ENCODE measurements around the gene KCNA2.
A peak's percentile ranks its signal among the peaks of the same experiment; 100 is the strongest.

KCNA2 gene

DNA sequence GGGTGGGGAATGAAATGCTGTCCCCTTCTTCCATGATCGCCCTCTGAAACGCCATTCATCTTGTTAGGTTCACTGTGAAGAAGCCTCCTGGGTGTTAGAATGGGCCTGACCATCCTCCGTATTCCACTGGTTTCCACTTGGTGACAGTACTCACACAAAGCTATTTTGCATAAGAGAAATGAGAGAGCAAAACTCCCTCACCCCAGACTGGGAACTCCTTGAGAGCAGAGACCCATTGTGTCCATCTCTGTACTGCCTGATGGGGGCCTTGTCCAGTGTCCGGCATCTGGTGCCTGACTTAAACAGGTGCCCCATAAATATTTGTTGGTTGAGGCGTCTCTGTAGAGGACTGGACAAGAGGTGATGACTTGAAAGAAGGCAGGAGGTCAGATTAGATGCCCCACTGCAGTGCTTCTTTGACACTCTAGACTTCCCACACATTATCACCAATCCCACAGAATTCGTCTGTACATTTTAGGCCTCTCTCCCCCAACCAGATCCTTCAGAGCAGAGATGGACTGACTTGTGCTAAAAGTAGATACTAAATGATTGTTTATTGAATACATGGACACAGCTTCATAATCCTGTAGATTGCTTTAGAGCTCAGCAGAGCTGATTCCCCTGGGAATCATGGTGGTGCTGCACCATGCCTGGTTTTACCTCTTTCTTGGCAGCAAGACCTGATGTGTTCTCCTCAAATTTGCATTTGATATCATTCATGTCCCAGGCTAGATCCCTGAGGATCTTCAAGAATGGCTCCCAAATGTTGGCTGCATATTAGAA lies 22.4 kb upstream of the KCNA2 start:
- no peak for DNase-seq

DNA sequence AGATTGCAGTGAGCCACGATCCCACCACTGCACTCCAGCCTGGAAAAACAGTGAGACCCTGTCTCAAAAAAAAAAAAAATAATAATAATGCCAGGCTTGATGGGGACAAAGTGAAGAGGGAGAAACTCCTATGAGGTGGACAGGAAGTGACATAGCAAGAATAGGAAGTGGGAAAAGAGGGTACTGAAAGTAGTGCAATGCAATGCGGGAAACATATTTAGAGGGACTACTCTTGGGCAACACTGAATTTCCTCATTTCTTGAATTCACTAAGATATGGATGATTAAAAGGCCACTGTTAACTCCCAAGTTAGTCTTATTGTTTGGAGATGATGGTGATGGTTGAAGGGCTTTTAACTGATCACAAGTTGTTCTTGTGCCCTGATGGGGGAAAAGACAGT lies 21.6 kb upstream of the KCNA2 start:
- DNase-seq: no peak

DNA sequence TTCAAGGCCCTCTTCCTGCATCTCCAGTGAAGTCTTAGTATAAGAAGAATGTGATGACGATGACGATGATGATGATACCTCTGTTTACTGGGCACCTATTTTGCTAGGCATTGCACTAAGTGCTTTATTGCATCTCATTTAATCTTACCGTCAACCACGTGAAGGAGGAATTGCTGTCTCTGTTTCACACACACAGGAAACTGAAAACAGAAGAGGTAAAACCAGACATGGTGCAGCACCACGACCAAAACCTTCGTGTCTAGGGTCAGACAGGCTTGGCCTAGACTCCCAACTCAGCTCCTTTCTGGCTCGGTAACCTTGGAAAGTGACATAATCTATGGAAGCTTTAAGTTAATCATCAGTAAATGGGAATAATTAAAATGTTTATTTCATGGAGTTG lies 20.7 kb upstream of the KCNA2 start:
- DNase-seq: no peak

DNA sequence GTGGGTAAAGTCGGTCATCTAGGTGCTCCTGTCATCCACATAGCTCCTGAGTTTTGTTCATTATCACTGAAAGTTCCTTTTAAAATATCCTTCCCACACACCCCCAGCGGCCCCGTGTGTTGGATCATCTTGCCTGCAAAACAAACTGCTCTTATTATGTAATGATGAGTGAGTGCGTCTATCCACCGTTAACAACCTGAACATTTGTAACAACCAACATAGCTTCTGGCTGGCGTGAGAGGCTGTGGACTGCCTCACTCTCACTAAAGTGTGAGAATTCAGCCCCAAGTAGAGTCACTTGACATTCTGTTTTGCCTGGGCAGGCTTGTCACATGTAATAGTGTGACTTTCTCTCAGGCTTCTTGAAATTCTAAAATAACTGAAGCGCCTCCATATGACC lies 14.5 kb upstream of the KCNA2 start:
- no peak for DNase-seq

DNA sequence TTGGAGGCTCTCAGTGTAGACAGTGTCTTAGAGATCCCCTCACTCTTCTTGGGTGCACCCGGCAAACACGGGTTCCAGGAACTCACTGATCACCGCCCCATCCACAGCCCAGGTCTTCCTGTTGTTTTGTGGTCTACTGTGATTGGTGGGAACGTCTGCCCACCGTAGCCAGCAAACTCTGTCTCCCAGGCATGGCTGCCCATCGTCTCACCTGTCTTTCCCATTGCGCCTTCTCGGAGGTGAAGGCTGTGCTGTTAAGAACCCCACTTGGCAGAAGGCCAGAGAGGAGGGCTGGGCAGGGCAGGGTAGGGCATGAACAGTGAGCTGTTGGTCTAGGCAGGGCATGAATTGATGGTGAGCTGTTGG lies 14.1 kb upstream of the KCNA2 start:
- DNase-seq: no peak

DNA sequence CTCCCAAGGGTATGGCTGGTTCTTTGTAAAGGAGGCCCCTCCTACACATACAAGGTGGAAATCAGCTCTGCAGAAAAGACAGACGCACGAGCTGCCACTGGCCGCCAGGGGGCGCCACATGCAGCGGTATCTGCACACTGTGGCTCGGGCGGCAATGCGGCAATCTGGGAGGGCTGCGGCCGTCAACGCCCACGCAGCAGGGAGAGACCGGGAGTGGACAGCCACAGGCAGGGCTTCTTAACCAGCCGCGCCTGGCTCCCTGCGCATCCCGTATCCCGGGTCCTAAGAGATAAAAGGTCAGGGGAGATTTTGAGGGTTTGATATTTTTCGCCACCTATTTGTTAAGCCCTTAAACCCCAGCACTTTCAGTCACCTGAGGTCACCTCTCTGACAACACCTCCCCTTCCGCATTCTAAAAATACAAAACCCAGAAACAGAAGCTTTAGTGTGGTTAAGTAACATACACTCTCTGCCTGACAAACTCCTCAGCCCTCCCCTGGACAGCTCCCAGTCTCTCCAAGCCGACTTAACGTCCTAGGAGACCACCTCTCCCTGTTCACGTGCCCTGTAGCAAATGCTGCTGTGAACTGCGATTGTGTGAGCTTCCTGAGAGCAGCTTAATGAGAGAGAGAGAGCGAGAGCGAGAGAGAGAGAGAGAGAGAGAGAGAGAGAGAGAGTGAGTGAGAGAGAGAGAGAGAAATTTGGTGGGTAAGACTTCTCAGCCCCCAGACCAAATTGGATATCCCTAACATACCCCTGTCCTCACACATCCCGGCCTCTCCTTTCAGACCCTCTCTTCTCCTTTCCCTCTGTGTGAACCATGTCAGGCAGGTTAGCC lies 13.5 kb upstream of the KCNA2 start:
- DNase-seq: peak; percentile 77

DNA sequence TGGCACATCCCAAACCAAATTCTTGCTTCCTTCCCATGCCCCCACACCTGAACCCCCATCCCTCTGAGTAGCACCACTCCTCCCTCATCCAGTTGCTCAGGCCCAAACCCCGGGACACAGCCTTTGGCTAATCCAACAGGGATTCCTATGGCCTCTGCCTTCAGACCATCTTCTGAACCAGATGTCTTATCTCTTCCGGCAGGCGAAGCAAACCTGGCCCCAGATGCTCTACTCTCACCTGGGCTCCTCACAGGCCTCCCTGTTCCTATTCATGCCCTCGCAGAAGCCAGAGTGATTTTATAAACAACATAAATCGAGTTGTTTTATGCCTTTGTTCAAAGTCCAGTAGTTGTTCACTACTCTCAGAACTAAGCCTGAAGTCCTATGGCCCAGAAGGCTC lies 12.5 kb upstream of the KCNA2 start:
- DNase-seq: peak; percentile 6

DNA sequence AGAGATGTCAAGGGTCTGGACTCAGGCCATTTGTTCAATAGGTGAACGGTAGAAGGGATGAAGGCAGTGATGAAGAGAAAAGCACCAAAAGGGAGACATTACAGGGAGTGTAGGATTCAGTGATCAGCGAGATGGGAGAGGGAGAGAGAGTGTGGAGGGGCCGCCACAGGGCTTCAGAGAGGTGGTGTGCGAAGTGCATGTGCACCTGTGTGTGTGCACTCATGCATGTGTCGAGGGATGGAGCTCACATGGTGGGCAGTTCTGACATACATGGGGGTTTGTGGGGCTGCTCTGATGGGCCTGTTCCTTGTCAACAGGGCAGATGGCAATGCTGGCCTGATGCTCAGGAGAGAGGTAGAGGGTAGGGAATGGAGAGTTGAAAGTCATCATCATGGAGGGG lies 11.4 kb upstream of the KCNA2 start:
- DNase-seq: peak; percentile 22

DNA sequence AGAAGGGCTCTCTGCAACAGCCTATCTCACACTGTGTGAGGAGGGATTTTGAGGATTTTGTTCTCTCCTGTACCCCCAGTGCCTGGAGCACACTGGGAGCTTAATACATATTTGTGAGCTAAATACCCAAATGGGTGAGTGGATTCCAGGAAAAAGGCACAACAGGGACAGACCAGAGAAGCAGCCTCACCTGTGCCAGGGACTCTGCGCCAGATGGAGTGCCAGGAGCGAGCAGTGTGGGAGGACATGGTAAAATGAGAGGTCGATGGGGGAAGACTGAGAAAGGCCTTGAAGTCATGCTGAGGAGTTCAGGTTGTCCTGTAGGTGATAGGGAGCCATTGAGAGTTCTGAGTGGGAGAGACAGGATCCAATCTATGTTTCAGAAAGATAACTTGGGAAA lies 11.0 kb upstream of the KCNA2 start:
- DNase-seq: no peak

DNA sequence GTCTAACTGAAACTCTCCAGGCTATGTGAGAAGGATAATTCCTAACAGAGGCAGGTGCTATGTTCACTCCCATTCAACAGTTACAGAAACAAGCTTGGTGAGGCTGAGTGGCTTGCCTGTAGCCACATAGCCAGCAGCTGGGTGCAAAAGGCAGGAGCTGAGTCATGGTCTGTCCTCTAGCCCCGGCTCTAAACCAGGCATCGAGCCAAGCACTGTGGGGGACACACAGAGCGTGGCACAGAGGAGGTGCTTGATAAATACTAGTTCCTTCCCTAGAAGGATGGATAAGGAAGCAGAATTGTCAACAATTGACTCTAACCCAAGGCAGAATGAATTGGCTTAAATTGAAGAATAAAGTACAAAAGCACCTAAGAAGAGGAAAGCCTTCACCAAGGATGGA lies 10.4 kb upstream of the KCNA2 start:
- peak; percentile 22 for DNase-seq

DNA sequence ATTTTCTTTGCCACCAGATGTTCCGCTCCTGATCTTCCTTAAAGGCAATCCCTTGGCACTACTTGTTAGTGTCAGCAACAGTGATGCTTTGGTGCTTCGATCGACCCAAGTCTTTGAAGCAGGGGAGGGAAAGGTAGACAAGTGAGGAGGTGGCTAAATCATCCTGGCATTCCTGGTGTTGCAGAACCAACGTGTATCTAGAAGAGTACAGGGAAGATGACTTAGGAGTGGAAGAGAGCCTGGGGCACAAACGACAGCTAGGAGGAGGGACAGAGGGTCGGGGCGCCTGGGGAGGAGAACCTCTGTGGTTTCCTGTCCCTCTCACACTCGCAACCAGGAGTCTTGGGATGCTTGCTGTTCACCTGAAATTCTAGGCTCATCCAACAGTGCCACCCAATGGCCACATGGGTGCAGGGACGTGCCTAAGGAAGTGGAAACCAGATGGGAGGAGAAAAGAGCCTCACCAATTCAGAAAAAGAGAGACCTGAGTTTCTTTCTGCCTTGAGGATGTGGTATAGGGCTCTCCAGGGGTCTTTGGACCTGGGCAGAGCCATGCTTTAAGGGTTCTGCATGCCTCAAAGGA lies 9.5 kb upstream of the KCNA2 start:
- DNase-seq: peak; percentile 72

DNA sequence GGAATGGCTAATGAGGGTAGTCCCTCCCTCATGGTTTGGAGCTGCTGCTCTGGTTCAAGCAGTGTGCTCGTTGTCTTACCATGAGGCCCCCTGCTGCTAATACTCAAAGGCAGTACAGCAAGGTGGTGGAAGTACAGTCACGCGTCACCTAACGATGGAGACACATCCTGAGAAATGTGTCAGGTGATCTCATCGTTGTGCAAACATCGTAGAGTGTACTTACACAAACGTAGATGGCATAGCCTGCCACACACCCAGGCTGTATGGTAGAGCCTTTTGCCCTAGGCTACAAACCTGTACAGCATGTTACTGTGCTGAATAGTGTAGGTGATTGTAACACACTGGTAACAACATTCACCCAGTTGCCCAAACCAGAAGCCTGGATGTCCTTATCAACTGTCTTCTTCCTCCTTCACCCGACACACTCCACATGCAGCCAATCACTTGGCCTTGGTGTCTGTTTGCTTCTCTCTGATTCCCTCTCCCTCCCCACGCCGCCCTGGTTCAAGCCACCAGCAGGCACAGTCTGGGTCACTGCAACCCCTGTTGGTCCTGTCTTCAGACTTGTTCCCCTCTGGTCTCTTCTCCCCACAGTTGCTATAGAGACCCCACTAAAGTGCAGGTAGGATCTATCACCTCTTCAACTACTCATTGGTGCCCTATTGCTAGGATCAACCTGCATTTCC lies 6.0 kb upstream of the KCNA2 start:
- DNase-seq: no peak

DNA sequence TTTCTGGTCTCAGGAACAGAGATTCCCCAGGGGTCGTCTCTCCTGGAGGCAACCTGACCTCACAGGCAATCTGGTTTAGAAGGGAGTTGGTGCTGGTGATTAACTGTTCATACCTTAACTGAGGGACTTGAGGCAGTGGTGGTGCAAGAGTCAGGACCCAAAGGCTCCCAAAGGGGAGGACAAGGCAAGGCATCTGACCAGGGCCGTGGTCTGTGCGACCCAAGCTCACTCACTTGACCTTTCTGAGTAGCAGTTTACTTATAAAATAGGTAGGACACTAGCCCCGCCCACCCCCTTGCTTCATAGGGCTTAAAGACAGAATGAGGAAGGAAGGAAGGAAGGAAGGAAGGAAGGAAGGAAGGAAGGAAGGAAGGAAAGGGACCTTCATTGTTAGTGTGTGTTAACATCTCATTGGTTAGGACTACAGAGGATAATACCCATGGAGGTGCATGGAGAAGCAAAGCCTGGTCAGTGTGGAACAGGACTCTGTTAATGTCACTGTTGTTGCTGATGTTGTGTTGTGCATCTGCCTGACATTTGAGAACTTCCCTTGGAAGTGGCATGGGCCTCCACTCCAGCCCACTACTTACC lies 4.6 kb upstream of the KCNA2 start:
- no peak for DNase-seq

DNA sequence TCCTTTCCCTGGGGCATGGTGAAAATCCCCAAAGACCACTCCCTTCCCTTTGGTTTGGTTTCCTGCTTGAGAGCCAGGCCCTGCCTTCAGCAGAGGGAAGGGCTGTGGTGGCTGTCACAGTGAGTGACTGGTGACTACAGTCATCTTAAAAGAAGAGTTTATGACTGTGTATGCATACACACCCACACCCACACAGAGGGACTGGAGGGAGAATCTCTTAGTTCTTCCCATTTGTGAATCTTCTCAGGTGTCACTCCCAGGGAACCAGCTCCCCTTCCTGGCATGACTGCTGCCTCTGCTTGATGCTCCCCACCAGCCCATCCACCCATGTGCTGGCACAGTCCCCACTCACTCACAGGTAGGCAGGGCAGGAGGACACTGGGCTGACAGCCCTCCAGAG lies 3.9 kb upstream of the KCNA2 start:
- no peak for DNase-seq

DNA sequence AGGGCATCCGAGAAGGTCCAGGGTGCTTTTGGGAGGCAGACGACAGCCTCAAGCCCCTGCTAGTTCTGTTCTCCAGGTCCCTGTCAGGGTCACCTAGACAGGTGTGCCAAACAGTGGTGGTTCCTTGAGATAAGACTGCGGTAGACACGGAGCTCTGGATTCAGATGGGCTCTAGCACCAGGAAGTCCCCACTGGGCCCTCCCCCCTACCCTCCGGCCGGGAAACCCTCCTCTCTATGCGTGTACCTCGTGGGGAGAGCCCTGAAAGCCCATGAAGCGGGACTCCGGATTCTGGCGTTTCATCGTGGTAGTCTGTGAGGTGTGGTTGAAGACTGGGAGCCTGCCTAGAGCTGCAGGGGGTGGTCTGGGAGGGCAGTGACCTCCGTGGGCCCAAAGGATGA lies 2.1 kb upstream of the KCNA2 start:
- no peak for DNase-seq

DNA sequence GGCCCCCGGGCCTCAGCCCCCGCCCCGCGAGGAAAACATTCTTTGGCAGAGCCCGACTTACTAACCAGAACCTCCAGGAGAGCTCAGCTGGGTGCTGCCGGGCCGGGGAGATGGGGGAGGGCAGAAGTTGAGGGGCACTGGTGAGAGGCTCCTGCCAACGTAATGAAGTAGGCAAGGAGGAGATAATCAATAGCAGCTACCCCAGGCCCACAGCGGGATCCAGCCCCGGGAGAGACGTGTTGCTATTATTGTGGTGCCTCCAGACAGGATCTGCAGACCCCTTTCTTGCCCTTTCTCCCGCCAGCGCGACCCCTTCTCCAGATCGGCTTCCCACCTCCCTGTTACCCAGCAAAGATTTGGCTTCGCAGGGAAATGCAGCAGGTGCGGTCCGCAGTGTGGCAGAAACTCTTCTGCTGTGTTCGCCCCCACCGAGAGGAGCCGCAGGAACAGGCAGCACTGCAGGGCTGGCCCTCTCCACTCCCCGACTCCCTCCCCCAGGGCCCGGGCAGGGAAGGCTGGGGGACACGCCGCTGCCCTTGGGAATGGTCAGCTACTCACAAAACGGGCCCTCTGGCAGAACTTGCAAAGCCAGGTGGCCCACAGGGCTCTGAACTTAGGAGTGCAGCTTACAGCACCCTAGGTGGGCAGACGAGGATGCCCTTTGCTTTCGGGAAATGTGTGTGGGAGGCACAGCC lies 1.5 kb upstream of the KCNA2 start:
- no peak for DNase-seq

DNA sequence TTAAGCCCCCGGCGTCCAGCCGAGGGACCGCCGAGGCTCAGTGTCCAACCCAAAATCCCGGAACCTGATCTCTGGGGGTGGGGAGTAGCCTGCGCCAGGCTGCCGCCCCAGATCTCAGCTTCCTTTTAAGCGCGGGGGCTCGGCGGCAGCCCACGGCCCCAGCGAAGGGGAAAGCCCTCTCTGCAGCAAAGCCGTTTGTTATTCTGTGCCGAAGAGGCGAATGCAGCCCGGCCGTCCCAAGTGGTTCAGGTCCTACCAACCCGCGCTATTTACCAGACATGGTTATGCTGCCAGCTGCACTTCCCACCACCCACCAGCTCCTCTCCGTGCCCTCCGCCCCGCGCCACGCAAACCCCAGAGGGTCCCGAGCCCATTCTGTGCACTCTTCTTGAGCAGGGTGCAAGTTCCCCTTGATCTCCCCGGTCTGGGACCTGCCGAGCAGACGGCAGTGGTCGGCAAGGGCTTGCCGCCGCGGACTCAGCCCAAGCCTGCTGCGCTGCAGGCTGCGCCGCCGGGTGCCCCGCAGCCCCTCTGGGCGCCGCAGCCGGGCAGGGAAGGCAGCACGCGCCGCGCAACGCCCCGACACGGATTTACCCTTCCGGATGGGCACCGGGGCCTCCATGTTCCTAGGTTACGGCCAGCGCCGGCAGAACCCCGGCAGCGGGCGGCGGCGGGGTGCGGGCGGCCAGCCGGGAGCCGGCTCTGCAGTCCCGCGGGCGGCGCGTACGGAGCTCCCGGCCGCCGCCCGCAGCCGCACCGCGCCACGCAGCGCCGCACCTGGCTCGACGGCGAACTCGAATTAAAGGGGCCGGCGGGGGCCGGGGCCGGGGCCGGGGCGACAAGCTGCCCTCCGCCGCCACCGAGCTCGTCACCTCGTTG lies 738 bp upstream of the KCNA2 start:
- no peak for DNase-seq

DNA sequence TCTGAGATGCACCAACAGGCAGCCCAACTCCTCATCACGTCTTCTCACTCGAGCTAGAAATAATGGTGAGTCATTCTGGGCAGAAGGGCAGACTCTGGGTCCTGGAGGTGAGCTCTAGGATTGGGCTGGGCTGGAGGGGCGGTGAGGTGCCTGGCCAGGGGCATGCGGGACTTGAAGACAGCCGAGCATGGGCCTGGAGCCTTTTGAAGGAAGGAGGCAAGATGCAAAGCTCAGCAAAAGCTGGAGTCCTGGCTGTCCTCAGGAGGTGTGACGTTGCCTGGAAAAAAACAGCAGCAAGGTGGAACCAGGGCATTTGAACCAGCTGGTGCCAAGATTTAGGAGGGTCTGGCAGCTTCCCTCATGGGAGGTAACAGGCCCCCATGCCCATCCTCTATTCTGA lies 712 bp downstream of the KCNA2 start:
- DNase-seq: no peak

DNA sequence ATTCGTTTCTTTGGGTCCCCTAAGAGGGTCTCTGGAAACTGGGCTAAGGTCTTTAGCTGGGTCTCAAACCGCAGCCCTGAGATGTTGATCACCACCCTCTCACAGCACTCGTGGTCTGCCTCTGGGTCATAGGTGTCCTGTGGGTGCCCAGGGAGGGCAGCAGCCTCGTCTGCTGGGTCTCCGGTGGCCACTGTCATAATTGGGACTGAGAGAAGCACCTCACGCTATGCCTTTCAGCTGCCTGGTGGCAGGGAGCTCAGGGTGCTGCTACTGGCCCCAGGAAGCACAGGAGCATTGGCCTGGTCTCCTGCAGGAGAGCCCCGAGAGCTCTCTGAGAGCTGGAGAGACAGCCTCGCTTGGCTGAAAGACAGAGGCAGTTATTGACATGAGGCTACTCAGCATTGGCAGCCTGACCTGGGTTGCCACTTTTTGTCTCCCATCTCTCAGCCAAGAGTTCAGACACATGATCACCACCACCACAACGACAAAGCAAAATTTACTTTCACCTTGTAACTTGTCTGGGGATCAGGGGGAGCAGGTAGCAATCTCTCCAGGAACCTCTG lies 1.5 kb downstream of the KCNA2 start:
- DNase-seq: peak; percentile 5

DNA sequence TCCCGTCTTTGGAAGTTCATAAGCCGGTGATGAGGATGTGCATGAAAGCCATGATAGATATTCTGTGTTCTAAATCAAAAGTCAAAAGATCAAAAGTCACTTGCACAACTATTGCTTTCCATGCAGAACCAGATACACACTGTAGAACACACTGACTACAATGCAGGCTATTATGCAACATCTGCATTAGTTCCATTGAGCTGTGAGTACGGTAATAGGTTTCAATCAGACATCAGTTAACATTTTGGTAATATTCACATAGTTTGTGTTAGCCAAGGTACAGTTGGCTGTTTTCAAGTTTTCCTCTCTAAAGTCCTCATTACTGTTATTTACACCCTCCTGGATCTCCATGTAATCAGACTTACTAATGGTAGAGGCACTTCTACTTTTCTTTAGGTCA lies 3.1 kb downstream of the KCNA2 start:
- DNase-seq: no peak

DNA sequence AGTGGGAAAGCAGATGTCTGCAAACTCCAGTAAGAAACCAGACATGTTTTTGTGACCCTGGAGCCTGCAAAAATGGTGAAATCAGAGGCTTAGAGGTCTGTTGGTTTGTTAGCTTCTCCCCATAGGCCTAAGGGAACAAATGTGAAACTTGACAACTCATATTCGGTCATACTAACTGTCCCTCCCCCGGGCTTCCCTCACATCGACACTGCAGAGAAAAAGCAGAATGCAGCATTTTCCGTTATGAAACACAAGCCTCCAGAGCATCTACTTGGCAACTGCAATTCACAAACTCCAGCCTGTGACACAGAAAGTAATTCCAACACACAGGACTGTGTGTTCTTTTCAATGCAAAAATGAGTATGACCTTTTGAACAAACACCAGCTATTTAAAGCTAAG lies 3.7 kb downstream of the KCNA2 start:
- DNase-seq: peak; percentile 42
